H9 (cell line): ENCODE measurements around the gene DPEP2. TPM values are rescaled to one million over a fixed set of nuclear protein-coding genes. Genes with fewer than 3 reads are reported as not detected.

Experiments
- DNase-seq: peaks from one replicate; pipeline ENCODE4 v3.0.0-alpha.2; 2017
- H2AFZ ChIP-seq: one replicate; pipeline ENCODE4 v1.6.1; 2013; ENCODE audit warnings: mild to moderate bottlenecking, low read length, control low read depth, moderate library complexity
- H2AK5ac ChIP-seq: 2 replicates; pipeline ENCODE4 v1.6.1; 2013; ENCODE audit warnings: low read length, control low read depth, mixed read lengths; ENCODE audit not compliant: insufficient read length
- H2BK120ac ChIP-seq: one replicate; pipeline ENCODE4 v1.6.1; 2013; ENCODE audit warnings: low read depth, mild to moderate bottlenecking, low read length, control low read depth, inconsistent platforms; ENCODE audit not compliant: poor library complexity, severe bottlenecking
- H2BK12ac ChIP-seq: 2 replicates; pipeline ENCODE4 v1.6.1; 2013; ENCODE audit warnings: low read length, control low read depth, mixed read lengths, low read depth; ENCODE audit not compliant: insufficient read length
- H2BK15ac ChIP-seq: 2 replicates; pipeline ENCODE4 v1.6.1; 2013; ENCODE audit warnings: low read depth, low read length, control low read depth
- H2BK20ac ChIP-seq: one replicate; pipeline ENCODE4 v1.6.1; 2013; ENCODE audit warnings: low read depth, mild to moderate bottlenecking, low read length, control low read depth, inconsistent platforms; ENCODE audit not compliant: poor library complexity, severe bottlenecking
- H2BK5ac ChIP-seq: 2 replicates; pipeline ENCODE4 v1.6.1; 2013; ENCODE audit warnings: low read length, control low read depth, mixed read lengths; ENCODE audit not compliant: insufficient read length
- H3K14ac ChIP-seq: 2 replicates; pipeline ENCODE4 v1.6.1; 2013; ENCODE audit warnings: low read length, control low read depth; ENCODE audit not compliant: insufficient read depth
- H3K18ac ChIP-seq: 2 replicates; pipeline ENCODE4 v1.6.1; 2013; ENCODE audit warnings: low read depth, mild to moderate bottlenecking, mixed read lengths, low read length, control low read depth; ENCODE audit not compliant: insufficient read length
- H3K23ac ChIP-seq: 2 replicates; pipeline ENCODE4 v1.6.1; 2013; ENCODE audit warnings: low read length, control low read depth, mixed read lengths, low read depth; ENCODE audit not compliant: insufficient read length
- H3K23me2 ChIP-seq: 2 replicates; pipeline ENCODE4 v1.6.1; 2013; ENCODE audit warnings: low read depth, mild to moderate bottlenecking, mixed read lengths, low read length, control low read depth; ENCODE audit not compliant: insufficient read length, poor library complexity, severe bottlenecking
- H3K27ac ChIP-seq: 2 replicates; pipeline ENCODE4 v1.5.1; 2013; ENCODE audit warnings: low read length, control low read depth, mixed read lengths, low read depth; ENCODE audit not compliant: insufficient read length
- H3K27me3 ChIP-seq: 2 replicates; pipeline ENCODE4 v1.6.1; 2013; ENCODE audit warnings: low read length, control low read depth, inconsistent platforms; ENCODE audit not compliant: insufficient read depth
- H3K4ac ChIP-seq: 2 replicates; pipeline ENCODE4 v1.6.1; 2013; ENCODE audit warnings: low read depth, mild to moderate bottlenecking, control low read depth, inconsistent platforms, low read length, moderate library complexity
- H3K4me1 ChIP-seq: 2 replicates; pipeline ENCODE4 v1.6.1; 2013; ENCODE audit warnings: low read length, control low read depth, inconsistent platforms; ENCODE audit not compliant: insufficient read depth
- H3K4me2 ChIP-seq: 2 replicates; pipeline ENCODE4 v1.6.1; 2013; ENCODE audit warnings: low read length, control low read depth, mixed read lengths; ENCODE audit not compliant: insufficient read length, insufficient read depth
- H3K56ac ChIP-seq: 2 replicates; pipeline ENCODE4 v1.6.1; 2013; ENCODE audit warnings: low read depth, mild to moderate bottlenecking, mixed read lengths, low read length, control low read depth; ENCODE audit not compliant: insufficient read length
- H3K79me1 ChIP-seq: 2 replicates; pipeline ENCODE4 v1.6.1; 2013; ENCODE audit warnings: low read depth, mild to moderate bottlenecking, moderate library complexity, low read length, control low read depth, inconsistent platforms; ENCODE audit not compliant: insufficient read depth, poor library complexity, severe bottlenecking
- H3K79me2 ChIP-seq: 2 replicates; pipeline ENCODE4 v1.6.1; 2013; ENCODE audit warnings: low read length, control low read depth, inconsistent platforms; ENCODE audit not compliant: insufficient read depth
- H3K9ac ChIP-seq: 2 replicates; pipeline ENCODE4 v1.6.1; 2013; ENCODE audit warnings: low read length, control low read depth, mixed read lengths; ENCODE audit not compliant: insufficient read length; ENCODE audit errors: extremely low read depth
- H3K9me3 ChIP-seq: one replicate; pipeline ENCODE4 v1.6.1; 2013; ENCODE audit warnings: low read depth, low read length, inconsistent platforms; ENCODE audit not compliant: control insufficient read depth
- H3T11ph ChIP-seq: one replicate; pipeline ENCODE4 v1.6.1; 2013; ENCODE audit warnings: mild to moderate bottlenecking, low read length, control low read depth, inconsistent platforms
- H4K20me1 ChIP-seq: one replicate; pipeline ENCODE4 v1.6.1; 2013; ENCODE audit not compliant: control insufficient read depth, insufficient read length, insufficient read depth
- H4K5ac ChIP-seq: 2 replicates; pipeline ENCODE4 v1.6.1; 2013; ENCODE audit warnings: low read depth, mild to moderate bottlenecking, mixed read lengths, low read length, control low read depth; ENCODE audit not compliant: insufficient read length
- H4K8ac ChIP-seq: replicated peaks from 2 replicates; pipeline ENCODE4 v1.6.1; 2013; ENCODE audit warnings: low read length, control low read depth, mixed read lengths, low read depth; ENCODE audit not compliant: insufficient read length
- H4K91ac ChIP-seq: 2 replicates; pipeline ENCODE4 v1.6.1; 2013; ENCODE audit warnings: low read depth, mild to moderate bottlenecking, moderate library complexity, mixed read lengths, low read length, control low read depth; ENCODE audit not compliant: insufficient read length
- H3K27ac Mint-ChIP-seq, 3 experiments: 2 replicates in 2 of 3; 3 replicates in 1 of 3; pipeline ENCODE4 v1.8.0; 2020 to 2021; ENCODE audit warnings: mixed read lengths in 3 of 3, mild to moderate bottlenecking in 1 of 3, moderate library complexity in 1 of 3
- H3K27me3 Mint-ChIP-seq: 2 replicates; pipeline ENCODE4 v1.8.0; 2021; ENCODE audit warnings: low read depth, mild to moderate bottlenecking, moderate library complexity, mixed read lengths
- H3K36me3 Mint-ChIP-seq, 3 experiments: 2 replicates in 2 of 3; 3 replicates in 1 of 3; pipeline ENCODE4 v1.8.0; 2020 to 2021; ENCODE audit warnings: low read depth in 3 of 3, mixed read lengths in 3 of 3; ENCODE audit not compliant: insufficient read depth in 1 of 3
- H3K4me1 Mint-ChIP-seq, 2 experiments: 2 replicates each; pipeline ENCODE4 v1.8.0; 2020; ENCODE audit warnings: mixed read lengths in 2 of 2
- H3K4me3 Mint-ChIP-seq, 2 experiments: 2 replicates in 1 of 2; 3 replicates in 1 of 2; pipeline ENCODE4 v1.8.0; 2020 to 2021; ENCODE audit warnings: mild to moderate bottlenecking in 2 of 2, mixed read lengths in 2 of 2, moderate library complexity in 1 of 2
- H3K9me3 Mint-ChIP-seq, 2 experiments: 2 replicates in 1 of 2; 3 replicates in 1 of 2; pipeline ENCODE4 v1.8.0; 2020; ENCODE audit warnings: mild to moderate bottlenecking in 2 of 2, mixed read lengths in 2 of 2, moderate library complexity in 1 of 2
- WGBS: extraction: QIAGEN DNeasy Blood & Tissue Kit; methylation state at CpG from one replicate; pipeline ENCODE4 v1.1.7; 2013; ENCODE audit warnings: missing lambda C conversion rate, low lambda C conversion rate, mixed read lengths; ENCODE audit not compliant: insufficient read length; ENCODE audit errors: extremely low coverage; 5-methylcytosine and 5-hydroxymethylcytosine counted together
- total RNA-seq: library from RNA; stranded (reverse); gene quantifications from 2 replicates; pipeline ENCODE4 v1.2.1, GENCODE V29; 2021
- TF ChIP-seq, protein P1 (sequence below): fragments of 200-600 bp; sonication (generic); conservative IDR thresholded peaks from 3 replicates; pipeline ENCODE4 v1.8.0; 2021; ENCODE audit warnings: antibody characterized with exemption, mild to moderate bottlenecking

Gene DPEP2
- total RNA-seq, 1 experiment from 2014 or later: not detected

DNA sequence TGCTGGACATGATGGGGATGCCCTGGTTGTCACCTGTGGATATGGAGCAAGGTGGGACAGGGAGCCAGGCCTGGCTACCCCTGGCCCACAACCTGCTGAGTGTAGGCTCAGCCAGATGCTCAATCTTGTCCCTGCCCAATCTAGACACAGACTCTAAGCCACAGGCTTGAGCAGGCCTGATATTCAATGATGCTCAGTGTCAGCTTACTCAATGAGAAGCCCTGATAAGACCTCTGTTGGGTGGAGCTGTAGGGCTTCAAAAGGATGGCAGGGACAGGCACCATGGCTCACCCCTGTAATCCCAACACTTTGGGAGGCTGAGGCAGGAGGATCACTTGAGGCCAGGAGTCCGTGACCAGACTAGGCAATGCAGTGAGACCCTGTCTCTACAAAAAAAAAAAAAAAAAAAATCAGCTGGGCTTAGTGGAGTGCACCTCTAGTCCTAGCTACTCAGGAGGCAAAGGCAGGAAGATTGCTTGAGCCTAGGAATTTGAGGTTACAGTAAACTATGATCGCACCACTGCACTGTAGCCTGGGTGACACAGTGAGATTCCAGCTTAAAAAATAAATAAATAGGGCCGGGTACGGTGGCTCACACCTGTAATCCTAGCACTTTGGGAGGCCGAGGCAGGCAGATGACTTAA is 58.7 kb downstream of the DPEP2 start:
- H3K4me1 Mint-ChIP-seq: peaks cover 9 to 23% of the 10 kb centered on the region in 2 experiments
- Histone ChIP-seq H3K79me1 (no peaks in the 10 kb centered on the region), H2BK20ac (no peak overlapping the region), H2BK120ac (no peak overlapping the region), H2BK5ac (no peak overlapping the region), H3K9ac (no peak overlapping the region), H3T11ph (no peak overlapping the region), H3K23ac (no peak overlapping the region), H3K4me1 (0 out of 2 replicates have a peak, but pooled peaks cover 3% of the 10 kb centered on the region), H3K4ac (no peak overlapping the region), H2AFZ (no peak overlapping the region), H3K14ac (no peak overlapping the region), H3K79me2 (no peaks in the 10 kb centered on the region), H4K91ac (no peak overlapping the region), H4K5ac (no peak overlapping the region), H3K4me2 (no peak overlapping the region), H3K27ac (no peak overlapping the region), H3K9me3 (no peaks in the 10 kb centered on the region), H3K23me2 (peaks cover 9% of the 10 kb centered on the region), H3K18ac (no peak overlapping the region), H2AK5ac (no peak overlapping the region), H2BK15ac (no peak overlapping the region), H3K27me3 (no peaks in the 10 kb centered on the region), H4K8ac (no peak overlapping the region), H3K56ac (no peak overlapping the region), H2BK12ac (no peak overlapping the region), H4K20me1 (no peaks in the 10 kb centered on the region)
- no peak for DNase-seq
- peaks cover 0 to 2% of the 10 kb centered on the region in 2 experiments; a peak in 1 of 5 replicates for H3K9me3 Mint-ChIP-seq
- TF ChIP-seq, protein P1, sequence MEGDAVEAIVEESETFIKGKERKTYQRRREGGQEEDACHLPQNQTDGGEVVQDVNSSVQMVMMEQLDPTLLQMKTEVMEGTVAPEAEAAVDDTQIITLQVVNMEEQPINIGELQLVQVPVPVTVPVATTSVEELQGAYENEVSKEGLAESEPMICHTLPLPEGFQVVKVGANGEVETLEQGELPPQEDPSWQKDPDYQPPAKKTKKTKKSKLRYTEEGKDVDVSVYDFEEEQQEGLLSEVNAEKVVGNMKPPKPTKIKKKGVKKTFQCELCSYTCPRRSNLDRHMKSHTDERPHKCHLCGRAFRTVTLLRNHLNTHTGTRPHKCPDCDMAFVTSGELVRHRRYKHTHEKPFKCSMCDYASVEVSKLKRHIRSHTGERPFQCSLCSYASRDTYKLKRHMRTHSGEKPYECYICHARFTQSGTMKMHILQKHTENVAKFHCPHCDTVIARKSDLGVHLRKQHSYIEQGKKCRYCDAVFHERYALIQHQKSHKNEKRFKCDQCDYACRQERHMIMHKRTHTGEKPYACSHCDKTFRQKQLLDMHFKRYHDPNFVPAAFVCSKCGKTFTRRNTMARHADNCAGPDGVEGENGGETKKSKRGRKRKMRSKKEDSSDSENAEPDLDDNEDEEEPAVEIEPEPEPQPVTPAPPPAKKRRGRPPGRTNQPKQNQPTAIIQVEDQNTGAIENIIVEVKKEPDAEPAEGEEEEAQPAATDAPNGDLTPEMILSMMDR: no peak
- H3K4me3 Mint-ChIP-seq: no peak overlapping the region
- no CpG with 5 or more reads among the region's 5 CpGs for WGBS
- peaks cover 3 to 34% (median 9%) of the 10 kb centered on the region in 3 experiments; a peak in 5 of 7 replicates for H3K36me3 Mint-ChIP-seq
- H3K27ac Mint-ChIP-seq: no peak overlapping the region
- H3K27me3 Mint-ChIP-seq: peaks cover 2% of the 10 kb centered on the region; the same call in 1 of the 2 replicates
